HG03432 (cell line): ENCODE measurements around the gene TYW1B.
"Not testable (repeated sequence)": the region's sequence is repeated elsewhere in the genome, so short reads cannot be mapped to it uniquely, and the experiment has no call there.

ENCODE experiments used
- ATAC-seq: cut with Tn5 transposase; IDR thresholded peaks from one replicate; pipeline ENCODE4 v1.9.1; 2021; ENCODE audit warnings: mild to moderate bottlenecking, moderate library complexity; ENCODE audit not compliant: unreplicated experiment

The TYW1B gene

DNA sequence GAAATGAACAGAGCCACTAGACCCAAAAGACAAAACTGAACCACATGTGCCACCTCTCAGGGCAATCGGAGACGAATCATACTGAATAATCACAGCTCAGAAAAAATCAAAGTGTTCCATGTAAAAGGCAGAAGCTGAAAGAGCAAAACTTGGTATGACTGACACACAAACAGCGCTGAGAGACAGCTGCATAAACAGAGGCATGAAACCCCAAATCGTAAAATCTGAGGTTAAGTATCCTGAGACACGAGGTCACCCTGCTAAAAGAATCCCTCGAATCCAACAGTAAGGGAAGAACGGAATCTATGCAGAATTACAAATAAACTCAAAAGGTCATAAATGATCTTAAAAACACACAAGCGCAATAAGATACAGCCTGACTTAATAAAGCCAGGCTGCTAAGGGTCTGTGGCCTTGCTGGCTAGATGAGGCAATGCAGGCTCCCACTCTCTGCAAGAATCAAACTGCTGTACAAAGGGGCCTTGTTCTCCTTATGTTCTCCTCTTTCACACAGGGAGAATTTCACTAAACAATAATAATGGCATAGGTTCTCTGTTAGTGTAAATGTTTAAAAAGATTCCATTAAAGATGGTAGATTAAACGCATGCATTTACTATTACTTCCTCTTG lies 247.7 kb downstream of the TYW1B start:
- ATAC-seq, result not testable (repeated sequence)

DNA sequence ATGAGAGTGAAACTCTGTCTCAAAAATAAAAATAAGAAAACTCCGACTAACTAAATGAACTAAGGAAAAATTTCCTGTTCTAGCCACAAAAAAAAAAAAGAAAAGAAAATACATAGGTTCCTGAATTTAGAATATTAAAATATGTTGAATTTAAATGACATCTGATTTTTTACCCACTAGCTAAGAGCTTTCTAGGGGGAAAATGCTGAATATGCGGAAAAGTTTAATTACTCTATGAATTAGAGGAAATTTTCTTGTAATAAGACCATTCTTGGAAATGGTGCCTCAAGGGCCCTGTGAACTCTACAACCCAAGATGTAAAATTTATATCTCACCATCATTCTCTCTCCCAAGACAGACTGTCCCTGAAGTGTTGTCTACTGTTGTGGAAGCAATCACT lies 250.9 kb downstream of the TYW1B start:
- ATAC-seq, result no peak

DNA sequence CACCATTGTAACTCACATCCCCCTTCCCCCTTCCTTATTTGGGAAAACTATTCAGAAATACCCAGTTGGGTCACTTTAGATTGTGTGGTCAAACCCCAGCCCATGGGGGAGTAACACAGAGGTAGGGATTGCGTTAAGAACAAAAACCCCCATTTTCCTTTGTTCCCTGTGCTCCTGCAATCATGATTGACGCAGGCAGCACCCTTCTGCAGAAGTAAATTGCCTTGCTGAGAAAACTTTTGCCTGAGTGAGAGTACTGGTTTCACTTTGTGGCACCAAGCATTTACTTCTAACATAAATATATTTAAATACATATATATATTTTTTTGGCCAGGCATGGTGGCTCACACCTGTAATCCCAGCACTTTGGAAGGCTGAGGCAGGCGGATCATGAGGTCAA lies 266.0 kb downstream of the TYW1B start:
- ATAC-seq, result not testable (repeated sequence)

DNA sequence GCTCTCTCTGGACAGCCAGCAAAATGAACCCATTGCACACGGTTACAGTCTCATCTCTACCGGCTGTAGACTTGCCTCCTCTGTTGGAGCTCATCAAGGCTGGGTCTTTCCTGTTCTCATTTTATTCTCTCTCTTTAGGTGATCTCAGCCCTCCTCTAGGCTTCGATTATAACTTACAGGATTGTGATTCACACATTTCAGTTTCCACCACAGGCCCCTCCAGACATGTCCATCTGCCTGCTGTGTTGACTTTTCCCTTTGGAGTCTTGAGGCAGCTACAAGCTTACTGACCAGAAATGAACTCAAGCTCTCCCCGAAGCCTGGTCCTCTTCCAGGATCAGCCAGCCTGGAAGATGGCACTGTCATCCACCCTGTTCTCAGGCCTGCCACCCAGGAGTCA lies 268.5 kb downstream of the TYW1B start:
- not testable (repeated sequence) for ATAC-seq

DNA sequence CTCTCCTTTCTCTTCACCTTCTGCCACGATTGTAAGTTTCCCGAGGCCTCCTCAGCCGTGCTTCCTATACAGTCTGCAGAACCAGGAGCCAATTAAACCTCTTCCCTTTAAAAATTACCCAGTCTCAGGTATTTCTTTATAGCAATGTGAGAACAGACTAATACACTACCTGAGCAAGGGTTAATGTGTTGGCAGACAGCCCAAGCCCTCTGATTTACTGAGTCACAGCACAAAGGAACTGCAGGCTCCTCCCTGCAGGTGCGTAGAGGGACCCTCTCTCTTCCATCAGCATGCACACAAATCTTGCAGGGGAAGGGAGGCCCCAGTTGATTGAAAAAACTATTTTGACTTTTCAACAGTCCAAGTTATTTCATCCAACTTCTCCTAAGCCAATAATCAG lies 271.3 kb downstream of the TYW1B start:
- not testable (repeated sequence) for ATAC-seq

DNA sequence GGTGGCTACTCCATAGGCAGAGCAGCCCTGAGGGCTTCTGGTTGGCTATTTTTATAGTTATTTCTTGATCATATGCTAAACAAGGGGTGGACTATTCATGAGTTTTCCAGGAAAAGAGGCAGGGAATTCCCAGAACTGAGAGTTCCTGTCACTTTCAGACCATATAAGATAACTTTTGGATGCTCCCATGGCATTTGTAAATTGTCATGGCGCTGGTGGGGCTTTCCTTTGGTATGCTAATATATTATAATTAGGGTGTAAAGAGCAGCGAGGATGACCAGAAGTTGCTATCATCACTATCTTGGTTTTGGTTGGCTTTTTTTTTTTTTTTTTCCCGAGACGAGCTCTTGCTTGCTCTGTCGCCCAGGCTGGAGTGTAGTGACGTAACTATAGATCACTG lies 272.8 kb downstream of the TYW1B start:
- not testable (repeated sequence) for ATAC-seq

DNA sequence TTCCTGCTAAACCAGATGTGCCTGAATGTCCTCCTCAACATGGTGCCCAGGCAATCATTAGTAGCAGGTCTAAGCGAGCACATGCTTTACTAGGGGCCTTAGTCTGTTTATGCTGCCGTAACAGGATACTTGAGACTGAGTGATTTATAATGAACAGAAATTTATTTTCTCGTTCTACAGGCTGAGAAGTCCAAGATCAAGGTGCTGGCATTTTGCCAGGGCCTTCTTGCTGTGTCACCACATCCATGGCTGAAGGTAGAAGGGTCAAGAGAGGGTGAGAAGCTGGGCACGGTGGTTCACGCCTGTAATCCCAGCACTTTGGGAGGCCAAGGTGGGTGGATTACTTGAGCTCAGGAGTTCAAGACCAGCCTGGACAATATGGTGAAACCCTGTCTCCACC lies 273.6 kb downstream of the TYW1B start:
- not testable (repeated sequence) for ATAC-seq

DNA sequence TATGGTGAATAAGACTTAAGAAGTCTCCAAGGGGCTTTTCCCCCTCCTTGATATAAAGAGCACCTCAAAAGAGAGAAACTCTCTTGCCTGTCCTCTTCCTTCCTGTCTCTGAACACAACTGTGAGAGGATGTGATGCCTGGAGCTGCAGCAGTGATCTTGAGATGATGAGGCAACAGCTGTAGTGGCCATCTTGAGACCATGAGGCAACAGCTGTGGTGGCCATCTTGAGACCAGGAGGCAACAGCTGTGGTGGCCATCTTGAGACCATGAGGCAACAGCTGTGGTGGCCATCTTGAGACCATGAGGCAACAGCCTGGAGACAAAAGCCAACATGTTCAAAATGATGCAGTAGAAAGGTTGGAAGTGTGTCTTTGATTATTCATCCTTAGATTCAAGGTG lies 277.5 kb downstream of the TYW1B start:
- not testable (repeated sequence) for ATAC-seq

DNA sequence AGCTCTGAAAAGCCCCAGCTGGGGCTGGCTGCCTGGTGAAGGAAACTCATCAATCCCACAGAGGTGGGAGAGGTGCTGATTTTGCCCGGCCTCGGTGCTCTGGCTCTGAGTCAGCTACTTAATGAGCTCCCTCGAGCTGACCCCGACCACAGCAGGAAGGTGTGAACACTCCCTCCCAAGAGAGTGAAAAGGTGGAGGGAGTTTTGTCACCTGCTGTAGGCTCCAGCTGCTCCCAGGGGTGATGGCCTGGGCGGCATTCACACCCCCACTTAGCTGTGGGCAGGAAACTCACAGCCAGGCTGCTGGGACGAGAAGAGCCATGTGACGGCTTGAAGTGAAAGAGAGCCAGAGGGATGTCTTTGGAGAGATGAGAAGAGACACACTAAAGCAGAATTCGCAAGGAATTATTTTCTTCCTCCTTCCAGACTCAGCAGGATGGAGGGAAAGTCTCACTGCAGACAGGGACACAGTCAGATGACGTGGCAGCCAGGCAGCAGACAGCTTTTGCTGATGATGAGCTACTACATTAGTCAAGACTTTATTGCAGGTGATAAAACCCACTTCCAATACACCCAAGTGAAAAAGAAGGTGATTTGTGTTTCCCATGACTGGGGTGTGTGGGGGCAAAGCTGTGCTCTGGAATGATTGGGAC lies 281.3 kb downstream of the TYW1B start:
- peak; percentile 85 for ATAC-seq

DNA sequence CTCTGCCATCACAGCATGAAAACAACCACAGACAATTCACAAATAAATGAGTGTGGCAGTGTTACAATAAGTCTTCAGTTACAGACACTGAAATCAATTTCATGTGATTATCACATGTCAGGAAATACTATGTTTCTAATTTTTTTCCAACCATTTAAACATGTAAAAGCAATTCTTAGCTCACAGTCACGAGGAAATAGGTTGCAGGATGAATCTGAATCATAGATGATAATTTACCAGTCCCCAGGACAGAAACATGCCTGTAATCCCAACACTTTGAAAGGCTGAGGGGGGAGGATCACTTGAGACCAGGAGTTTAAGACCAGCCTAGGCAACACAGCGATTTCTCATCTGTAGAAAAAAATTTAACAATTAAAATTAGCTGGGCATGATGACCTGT lies 283.5 kb downstream of the TYW1B start:
- not testable (repeated sequence) for ATAC-seq

DNA sequence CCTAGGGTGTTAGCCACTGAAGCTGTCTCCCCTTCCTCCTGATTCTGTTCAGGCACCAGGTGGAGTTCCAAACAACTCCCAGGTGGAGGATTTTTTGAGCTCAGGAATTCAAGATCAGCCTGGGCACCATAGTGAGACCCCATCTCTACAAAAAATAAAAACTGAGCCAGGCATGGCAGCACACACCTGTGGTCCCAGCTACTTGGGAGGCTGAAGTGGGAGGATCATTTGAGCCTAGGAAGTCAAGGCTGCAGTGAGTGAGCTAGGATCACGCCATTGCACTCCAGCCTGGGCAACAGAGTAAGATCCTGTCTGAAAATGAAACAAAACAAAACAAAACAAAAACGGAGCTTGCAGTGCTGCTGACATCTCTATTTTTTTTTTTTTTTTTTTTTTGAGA lies 287.1 kb downstream of the TYW1B start:
- ATAC-seq, result no peak

DNA sequence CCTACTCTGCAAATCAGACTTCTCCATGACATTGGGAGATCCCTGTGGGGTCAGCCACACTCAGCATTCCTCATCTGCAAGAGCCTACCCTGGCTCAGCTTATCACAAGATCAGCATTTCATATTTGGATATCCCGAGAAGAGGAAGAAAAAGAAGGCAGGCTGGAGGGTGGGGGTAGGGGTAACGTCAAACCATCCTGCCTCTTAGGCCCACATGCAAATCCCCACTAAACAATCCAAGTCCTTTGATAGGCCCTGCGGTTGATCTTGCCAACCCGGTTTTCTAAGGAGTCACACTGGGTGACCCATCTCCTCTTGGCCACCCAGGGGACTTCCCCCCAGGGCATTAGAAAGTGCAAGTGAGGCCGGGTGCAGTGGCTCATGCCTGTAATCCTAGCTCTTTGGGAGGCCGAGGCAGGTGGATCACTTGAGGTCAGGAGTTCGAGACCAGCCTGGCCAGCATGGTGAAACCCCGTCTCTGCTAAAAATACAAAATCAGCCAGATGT lies 287.8 kb downstream of the TYW1B start:
- ATAC-seq, result no peak

DNA sequence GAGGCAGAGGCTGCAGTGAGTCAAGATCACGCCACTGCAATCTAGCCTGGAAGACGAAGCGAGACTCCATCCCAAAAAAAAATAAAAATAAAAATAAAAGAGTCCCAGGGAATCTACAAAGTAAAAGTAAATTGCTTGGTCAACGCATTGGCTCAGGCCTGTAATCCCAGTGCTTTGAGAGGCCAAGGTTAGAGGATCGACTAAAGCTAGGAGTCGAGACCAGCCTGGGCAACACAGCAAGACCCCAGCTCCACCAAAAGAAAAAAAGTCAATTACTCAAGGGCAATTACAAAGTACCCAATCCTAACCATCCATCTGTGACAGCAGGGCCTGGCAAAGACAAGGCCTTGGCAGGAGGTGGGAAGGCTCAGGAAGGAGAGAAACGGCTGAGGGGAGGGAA lies 288.3 kb downstream of the TYW1B start:
- no peak for ATAC-seq

DNA sequence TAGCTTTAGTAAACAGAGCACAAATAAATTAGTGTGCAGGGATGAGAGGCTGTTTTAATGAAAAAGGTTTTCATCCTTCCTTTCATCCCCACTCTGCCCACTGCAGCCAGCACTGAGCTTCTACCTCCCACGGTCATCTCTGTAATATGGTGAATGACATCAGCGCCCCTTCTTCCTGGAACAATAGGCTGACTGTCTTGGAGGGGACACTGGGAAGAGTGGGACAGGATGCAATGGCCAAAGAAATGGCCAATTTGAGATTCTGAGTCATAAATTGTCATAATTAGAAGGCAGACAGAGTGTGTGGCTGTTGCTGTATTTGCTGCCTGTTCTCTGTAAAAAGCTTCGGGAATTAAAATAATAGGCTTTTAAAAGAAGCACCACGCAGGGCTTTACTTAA lies 289.1 kb downstream of the TYW1B start:
- no peak for ATAC-seq

DNA sequence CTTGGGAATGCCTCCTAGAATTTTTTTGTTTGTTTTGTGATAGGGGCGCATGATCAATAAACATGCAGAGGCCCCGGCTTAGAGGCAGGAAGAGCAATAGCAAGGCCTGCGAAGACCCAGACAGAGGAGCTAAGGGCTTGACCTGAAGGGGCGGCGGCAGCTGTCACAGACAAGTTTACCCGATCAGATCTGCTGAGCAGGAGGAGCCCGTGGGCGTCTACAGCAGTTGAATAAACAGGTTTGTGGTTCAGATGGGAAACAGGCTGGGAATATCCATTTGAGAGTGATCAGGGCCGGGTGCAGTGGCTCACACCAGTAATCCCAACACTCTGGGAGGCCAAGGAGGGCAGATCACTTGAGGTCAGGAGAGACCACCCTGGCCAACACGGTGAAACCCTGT lies 289.9 kb downstream of the TYW1B start:
- no peak for ATAC-seq

DNA sequence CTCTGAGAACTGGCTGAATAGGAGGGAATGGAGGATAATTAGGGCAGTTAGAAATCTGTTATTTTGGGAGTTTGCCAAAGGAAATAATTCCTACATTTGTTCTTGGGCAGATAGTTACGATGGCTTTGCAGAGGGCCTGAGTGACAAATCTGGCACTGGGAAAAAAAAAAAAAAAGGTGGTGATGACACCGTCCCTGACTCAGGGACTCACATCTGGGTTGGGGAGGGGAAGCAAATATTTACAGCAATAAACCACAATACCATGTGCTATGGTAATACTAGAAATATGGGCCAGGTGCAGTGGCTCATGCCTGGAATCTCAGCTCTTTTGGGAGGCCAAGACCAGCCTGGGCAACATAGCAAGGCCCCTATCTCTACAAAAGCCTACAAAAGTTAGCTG lies 292.0 kb downstream of the TYW1B start:
- ATAC-seq, result not testable (repeated sequence)

DNA sequence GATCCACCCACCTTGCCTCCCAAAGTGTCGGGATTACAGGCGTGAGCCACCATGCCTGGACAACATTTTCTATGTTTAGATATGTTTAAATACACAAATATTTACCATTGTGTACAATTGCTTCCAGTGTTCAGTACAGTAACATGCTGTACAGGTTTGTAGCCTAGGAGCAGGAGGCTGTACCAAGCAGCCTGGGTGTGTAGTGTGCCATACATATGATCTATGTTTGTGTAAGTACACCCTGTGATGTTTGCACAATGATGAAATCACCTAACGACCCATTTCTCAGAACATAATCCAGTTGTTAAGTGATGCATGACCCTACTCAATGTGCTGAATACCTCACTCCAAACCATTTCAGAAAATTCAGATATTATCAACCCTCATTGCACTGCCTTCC lies 297.0 kb downstream of the TYW1B start:
- ATAC-seq, result not testable (repeated sequence)
